Spleen (tissue), 11 donors: ENCODE data around the gene NBAS. TPM values are rescaled to one million over a fixed set of nuclear protein-coding genes. Genes with fewer than 3 reads are reported as not detected.

Source experiments
- DNase-seq: peaks from one replicate; pipeline ENCODE4 v3.0.0-alpha.2; 2020
- H3K27ac ChIP-seq, 8 donors: fragments of 200-600 bp; sonication (generic) in 7 of 8; 1 replicate in 4 of 8; 2 replicates in 4 of 8; pipeline versions ENCODE4 v1.5.0 to v1.8.0; 2016 to 2021; ENCODE audit warnings: inconsistent platforms in 4 of 8, mild to moderate bottlenecking in 4 of 8, moderate library complexity in 1 of 8
- H3K27me3 ChIP-seq, 7 donors: fragments of 200-600 bp; sonication (generic) in 6 of 7; replicated peaks in 1 of 7; 1 replicate in 4 of 7; 2 replicates in 3 of 7; pipeline versions ENCODE4 v1.5.0 to v1.8.0; 2016 to 2021; ENCODE audit warnings: inconsistent platforms in 3 of 7, mild to moderate bottlenecking in 1 of 7
- H3K36me3 ChIP-seq, 6 donors: fragments of 200-600 bp; sonication (generic) in 5 of 6; 1 replicate in 4 of 6; 2 replicates in 2 of 6; pipeline versions ENCODE4 v1.5.0 to v1.8.0; 2016 to 2021; ENCODE audit warnings: inconsistent platforms in 2 of 6
- H3K4me1 ChIP-seq, 6 donors: fragments of 200-600 bp; sonication (generic) in 5 of 6; 1 replicate in 3 of 6; 2 replicates in 3 of 6; pipeline versions ENCODE4 v1.5.0 to v1.8.0; 2016 to 2021; ENCODE audit warnings: inconsistent platforms in 3 of 6
- H3K4me3 ChIP-seq, 8 donors: fragments of 200-600 bp; sonication (generic) in 7 of 8; 1 replicate in 4 of 8; 2 replicates in 4 of 8; pipeline versions ENCODE4 v1.5.0 to v1.8.0; 2016 to 2021; ENCODE audit warnings: inconsistent platforms in 4 of 8, mild to moderate bottlenecking in 4 of 8, moderate library complexity in 2 of 8
- H3K9me3 ChIP-seq, 8 donors: fragments of 200-600 bp; sonication (generic) in 7 of 8; 1 replicate in 4 of 8; 2 replicates in 4 of 8; pipeline versions ENCODE4 v1.5.0 to v1.8.0; 2016 to 2021; ENCODE audit warnings: inconsistent platforms in 4 of 8
- CTCF ChIP-seq, 11 experiments: fragments of 200-600 bp in 7 of 11; fragments of 450-650 bp in 4 of 11; sonication (generic) in 4 of 11; IDR thresholded peaks in 8 of 11; conservative IDR thresholded peaks in 3 of 11; 1 replicate in 7 of 11; 2 replicates in 4 of 11; pipeline versions ENCODE4 v1.4.0 to v1.8.0; 2016 to 2021; ENCODE audit warnings: antibody characterized with exemption in 11 of 11, inconsistent platforms in 4 of 11, mild to moderate bottlenecking in 1 of 11
- POLR2A ChIP-seq, 3 donors: fragments of 450-650 bp; IDR thresholded peaks; one replicate each; pipeline ENCODE4 v1.5.1; 2017; ENCODE audit warnings: antibody characterized with exemption in 3 of 3, mild to moderate bottlenecking in 1 of 3
- POLR2AphosphoS5 ChIP-seq, 3 donors: sonication (generic); formaldehyde crosslinking; IDR thresholded peaks; one replicate each; pipeline ENCODE4 v1.5.1; 2017; ENCODE audit warnings: antibody characterized with exemption in 3 of 3
- WGBS, 5 donors: extraction: QIAGEN DNeasy Blood & Tissue Kit in 3 of 5; methylation state at CpG; one replicate each; pipeline versions ENCODE4 v1.1.5 to v1.1.7; 2013 to 2018; 5-methylcytosine and 5-hydroxymethylcytosine counted together
- intact Hi-C: fragments of 100-400 bp; cut with DNase I; formaldehyde crosslinking; loops from one replicate; pipeline ENCODE4 v1.15.0; 2023; ENCODE audit warnings: low total_unique reads
- polyA plus RNA-seq, 3 donors: library from polyadenylated mRNA; stranded (reverse); fragments of 200-250 nt; gene quantifications; one replicate each; pipeline ENCODE4 v1.2.1, GENCODE V29; 2013
- total RNA-seq, 7 donors: library from RNA; depleted of rRNA in 3 of 7; stranded (reverse); fragments of >200 nt in 3 of 7; fragmentation: NEBNext Ultra II Directional in 4 of 7; extraction: Animal tissue kit (Norgen Biotek cat#: 25700) in 4 of 7; gene quantifications; one replicate each; pipeline versions ENCODE4 v1.1.0 to v1.2.1, GENCODE V29; 2016 to 2021
- donor health status: healthy with polysubstance abuse.
- donor health status: DM: no; HTN: no; CAD: no; lungs with moderate emphysema.
- donor health status: DM: no; HTN: no; CAD: no.
- donor health status: Bipolar disorder and iron deficiency.
- donor health status: healthy.
- donor health status: DM: no; HTN: no; CAD: no.
- donor health status: DM: yes; HTN: yes; CAD: no.

Gene NBAS
- total and polyA plus RNA-seq, 10 donors = 21.1 to 49.0 (median 40.9) TPM

GRCh38 chr2:15226661-15227060 is 334.5 kb downstream of the NBAS start:
- Histone ChIP-seq H3K9me3 (peaks cover 0 to 8% (median 0%) of the 10 kb centered on the region in 8 donors), H3K36me3 (peaks cover 0 to 69% (median 16%) of the 10 kb centered on the region in 6 donors), H3K4me3 (no peak overlapping the region), H3K27ac (no peak overlapping the region), H3K27me3 (no peaks in the 10 kb centered on the region), H3K4me1 (no peaks in the 10 kb centered on the region)
- DNase-seq = no peak
- 31 to 76% (median 45%) methylated on average over 2 of the region's 2 CpGs for WGBS, 5 donors
- no peak for TF ChIP-seq CTCF (IDR thresholded peaks at IDR 0.05 in 8 of 11, conservative IDR thresholded peaks at IDR 0.05 in 3 of 11)
- intact Hi-C loops = no loop called here

- no peaks in the 10 kb centered on the region for H3K27me3 ChIP-seq
- peaks cover 0 to 54% (median 4%) of the 10 kb centered on the region in 6 donors for H3K36me3 ChIP-seq
- no peak overlapping the region for H3K27ac ChIP-seq
- TF ChIP-seq POLR2A (IDR thresholded peaks at IDR 0.05) (no peak), POLR2AphosphoS5 (IDR thresholded peaks at IDR 0.05) (no peak), CTCF (IDR thresholded peaks at IDR 0.05 in 8 of 11, conservative IDR thresholded peaks at IDR 0.05 in 3 of 11) (no peak)
- H3K9me3 ChIP-seq = peaks cover 0 to 8% (median 0%) of the 10 kb centered on the region in 8 donors
- 95 to 97% (median 97%) methylated on average over 4 of the region's 4 CpGs for WGBS, 5 donors
- no peaks in the 10 kb centered on the region for H3K4me1 ChIP-seq
- DNase-seq = no peak
- no peak overlapping the region for H3K4me3 ChIP-seq
- intact Hi-C loops = no loop called here
Measured at GRCh38 chr2:15225131-15225530, 336.0 kb downstream of the NBAS start.

GRCh38 chr2:15224641-15225040 is 336.5 kb downstream of the NBAS start:
- Histone ChIP-seq H3K36me3 (peaks cover 0 to 49% (median 4%) of the 10 kb centered on the region in 6 donors), H3K4me1 (no peaks in the 10 kb centered on the region), H3K9me3 (peaks cover 0 to 8% (median 0%) of the 10 kb centered on the region in 8 donors), H3K27ac (no peak overlapping the region), H3K4me3 (no peak overlapping the region), H3K27me3 (no peaks in the 10 kb centered on the region)
- DNase-seq = no peak
- WGBS, 5 donors = 94 to 99% (median 96%) methylated on average over 6 of the region's 6 CpGs
- no peak for TF ChIP-seq POLR2AphosphoS5 (IDR thresholded peaks at IDR 0.05)
- no peak for TF ChIP-seq POLR2A (IDR thresholded peaks at IDR 0.05)
- intact Hi-C loops = no loop called here

- TF ChIP-seq CTCF (IDR thresholded peaks at IDR 0.05 in 8 of 11, conservative IDR thresholded peaks at IDR 0.05 in 3 of 11) = no peak
- no peak for TF ChIP-seq POLR2A (IDR thresholded peaks at IDR 0.05)
- TF ChIP-seq POLR2AphosphoS5 (IDR thresholded peaks at IDR 0.05) = no peak
- H3K27me3 ChIP-seq = no peaks in the 10 kb centered on the region
- DNase-seq = no peak
- no peak overlapping the region for H3K27ac ChIP-seq
- H3K36me3 ChIP-seq = peaks cover 0 to 44% (median 5%) of the 10 kb centered on the region in 6 donors
- H3K4me1 ChIP-seq = no peaks in the 10 kb centered on the region
- no peak overlapping the region for H3K4me3 ChIP-seq
- 73 to 85% (median 74%) methylated on average over 3 of the region's 3 CpGs for WGBS, 5 donors
- intact Hi-C loops = no loop called here
- peaks cover 0 to 8% (median 0%) of the 10 kb centered on the region in 8 donors for H3K9me3 ChIP-seq
Measured at GRCh38 chr2:15223887-15224286, 337.2 kb downstream of the NBAS start.

- intact Hi-C loops = no loop called here
- H3K4me3 ChIP-seq = no peak overlapping the region
- TF ChIP-seq POLR2A (IDR thresholded peaks at IDR 0.05) (no peak), POLR2AphosphoS5 (IDR thresholded peaks at IDR 0.05) (no peak), CTCF (IDR thresholded peaks at IDR 0.05 in 8 of 11, conservative IDR thresholded peaks at IDR 0.05 in 3 of 11) (no peak)
Measured at GRCh38 chr2:15222856-15223255, 338.3 kb downstream of the NBAS start.

More at GRCh38 chr2:15222856-15223255, 338.3 kb downstream of the NBAS start:
- Histone ChIP-seq H3K27me3 (no peaks in the 10 kb centered on the region), H3K9me3 (peaks cover 0 to 5% (median 0%) of the 10 kb centered on the region in 8 donors), H3K27ac (no peak overlapping the region), H3K4me1 (no peaks in the 10 kb centered on the region), H3K36me3 (peaks cover under 1 to 44% (median 13%) of the 10 kb centered on the region in 6 donors)
- DNase-seq = no peak
- WGBS, 5 donors = 82 to 92% (median 84%) methylated on average over 3 of the region's 3 CpGs
